HEK293T (cell line): ENCODE data around the gene LOXL1.

Source experiments
- ARNT ChIP-seq: fragments of 450-650 bp; IDR thresholded peaks from 2 replicates; pipeline ENCODE4 v1.6.1; 2017; ENCODE audit warnings: mild to moderate bottlenecking
- BHLHE40 ChIP-seq: fragments of 450-650 bp; IDR thresholded peaks from 2 replicates; pipeline ENCODE4 v1.6.1; 2016; ENCODE audit warnings: mild to moderate bottlenecking, moderate library complexity, borderline replicate concordance
- ELF4 ChIP-seq: fragments of 450-650 bp; IDR thresholded peaks from 2 replicates; pipeline ENCODE4 v1.6.1; 2017; ENCODE audit warnings: antibody characterized with exemption
- FOXA1 ChIP-seq: fragments of 450-650 bp; IDR thresholded peaks from 2 replicates; pipeline ENCODE4 v1.6.1; 2016; ENCODE audit warnings: mild to moderate bottlenecking
- FOXK2 ChIP-seq: fragments of 450-650 bp; IDR thresholded peaks from 2 replicates; pipeline ENCODE4 v1.6.1; 2016; ENCODE audit warnings: mild to moderate bottlenecking
- FOXM1 ChIP-seq: fragments of 450-650 bp; IDR thresholded peaks from 2 replicates; pipeline ENCODE4 v1.6.1; 2017; ENCODE audit warnings: mild to moderate bottlenecking, borderline replicate concordance
- HDGF ChIP-seq: fragments of 450-650 bp; IDR thresholded peaks from 2 replicates; pipeline ENCODE4 v1.6.1; 2017; ENCODE audit warnings: antibody characterized with exemption, borderline replicate concordance
- LEF1 ChIP-seq: fragments of 450-650 bp; IDR thresholded peaks from 2 replicates; pipeline ENCODE4 v1.6.1; 2017; ENCODE audit warnings: mild to moderate bottlenecking, borderline replicate concordance
- NFRKB ChIP-seq: fragments of 450-650 bp; IDR thresholded peaks from 2 replicates; pipeline ENCODE4 v1.6.1; 2016; ENCODE audit warnings: mild to moderate bottlenecking, moderate library complexity
- SP1 ChIP-seq: fragments of 450-650 bp; IDR thresholded peaks from 2 replicates; pipeline ENCODE4 v1.6.1; 2017
- TARDBP ChIP-seq: fragments of 450-650 bp; IDR thresholded peaks from 2 replicates; pipeline ENCODE4 v1.6.1; 2016
- TF ChIP-seq, protein P1 (sequence below): fragments of 450-650 bp; IDR thresholded peaks from 2 replicates; pipeline ENCODE4 v1.6.1; 2016

DNA sequence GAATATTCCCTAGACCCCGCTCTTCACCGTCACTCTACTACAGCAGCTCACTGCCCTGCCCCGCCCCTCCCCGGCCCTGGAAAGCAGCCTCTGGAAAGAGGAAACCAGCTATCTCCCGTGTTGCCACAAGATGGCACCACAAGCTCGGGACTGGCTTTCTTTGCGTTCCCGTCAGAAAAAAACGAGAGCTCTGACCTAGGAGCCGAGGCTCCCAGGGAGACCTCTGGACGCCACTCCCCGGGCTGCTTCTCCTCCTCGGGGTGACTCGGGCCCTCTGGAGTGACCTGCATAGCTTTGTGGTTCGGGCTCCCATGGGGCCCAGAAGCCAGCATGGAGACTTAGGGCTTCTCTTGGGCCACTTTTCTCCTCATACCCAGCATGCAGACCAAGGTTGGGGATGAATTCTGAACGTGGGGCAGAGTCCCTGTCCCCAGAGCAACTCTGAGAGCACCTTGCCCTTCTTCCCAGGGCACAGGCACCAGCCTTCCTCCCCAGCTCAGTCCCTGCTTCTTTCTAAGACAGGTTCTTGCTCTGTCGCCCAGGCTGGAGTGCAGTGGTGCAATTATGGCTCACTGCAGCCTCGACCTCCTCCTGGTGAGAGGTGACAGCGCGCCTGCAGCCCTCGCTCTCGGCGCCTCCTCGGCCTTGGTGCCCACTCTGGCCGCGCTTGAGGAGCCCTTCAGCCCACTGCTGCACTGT, 46.9 kb downstream of the LOXL1 start:
- TF ChIP-seq SP1 (no peak), FOXM1 (no peak), ELF4 (no peak), NFRKB (no peak), ARNT (no peak), FOXK2 (no peak), TARDBP (no peak), HDGF (no peak), BHLHE40 (no peak), LEF1 (no peak), FOXA1 (no peak)
- TF ChIP-seq, protein P1, sequence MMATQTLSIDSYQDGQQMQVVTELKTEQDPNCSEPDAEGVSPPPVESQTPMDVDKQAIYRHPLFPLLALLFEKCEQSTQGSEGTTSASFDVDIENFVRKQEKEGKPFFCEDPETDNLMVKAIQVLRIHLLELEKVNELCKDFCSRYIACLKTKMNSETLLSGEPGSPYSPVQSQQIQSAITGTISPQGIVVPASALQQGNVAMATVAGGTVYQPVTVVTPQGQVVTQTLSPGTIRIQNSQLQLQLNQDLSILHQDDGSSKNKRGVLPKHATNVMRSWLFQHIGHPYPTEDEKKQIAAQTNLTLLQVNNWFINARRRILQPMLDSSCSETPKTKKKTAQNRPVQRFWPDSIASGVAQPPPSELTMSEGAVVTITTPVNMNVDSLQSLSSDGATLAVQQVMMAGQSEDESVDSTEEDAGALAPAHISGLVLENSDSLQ = no peak
